Naive thymus-derived CD4-positive, alpha-beta T cell (primary cell): ENCODE results near the gene GLP2R. TPM values are rescaled to one million over a fixed set of nuclear protein-coding genes. Genes with fewer than 3 reads are reported as not detected.
"Not testable (repeated sequence)": the region's sequence is repeated elsewhere in the genome, so short reads cannot be mapped to it uniquely, and the experiment has no call there.

ENCODE experiments used
- ATAC-seq: fragments of 150-1000 bp; cut with Tn5 transposase; 2 replicates; pipeline ENCODE4 v1.10.0; 2021; ENCODE audit warnings: mild to moderate bottlenecking, moderate library complexity
- CTCF ChIA-PET: fragments of 350-600 bp; sonication (Branson Sonifier 250); formaldehyde crosslinking; loops from one replicate; lab custom pipeline; 2021; ENCODE audit warnings: antibody characterized with exemption; lab: Charles Lee
- POLR2A ChIA-PET: fragments of 350-600 bp; sonication (Branson Sonifier 250); formaldehyde crosslinking; loops from one replicate; lab custom pipeline; 2021; ENCODE audit warnings: antibody characterized with exemption, inconsistent platforms; lab: Charles Lee
- DNase-seq, 9 donors: peaks; one replicate each; pipeline versions ENCODE4 v3.0.0 to v3.0.0-alpha.2; 2020 to 2022; ENCODE audit warnings: mixed read lengths in 1 of 9
- H3K27ac ChIP-seq: one replicate; pipeline ENCODE4 v1.7.0; 2013; ENCODE audit warnings: mild to moderate bottlenecking, low read depth, low read length, moderate library complexity
- H3K27me3 ChIP-seq, 2 donors: one replicate each; pipeline ENCODE4 v1.7.0; 2013; ENCODE audit warnings: low read length in 2 of 2, mild to moderate bottlenecking in 2 of 2, moderate library complexity in 2 of 2; ENCODE audit not compliant: control insufficient read depth in 2 of 2, insufficient read depth in 2 of 2
- H3K36me3 ChIP-seq, 3 experiments: 1 replicate in 2 of 3; 2 replicates in 1 of 3; pipeline ENCODE4 v1.7.0; 2013; ENCODE audit warnings: low read length in 3 of 3, mild to moderate bottlenecking in 3 of 3, moderate library complexity in 1 of 3; ENCODE audit not compliant: insufficient read depth in 3 of 3, control insufficient read depth in 2 of 3
- H3K4me1 ChIP-seq, 2 donors: one replicate each; pipeline ENCODE4 v1.7.0; 2013; ENCODE audit warnings: low read length in 2 of 2, mild to moderate bottlenecking in 2 of 2, moderate library complexity in 1 of 2; ENCODE audit not compliant: control insufficient read depth in 2 of 2, insufficient read depth in 2 of 2
- H3K4me3 ChIP-seq: 2 replicates; pipeline ENCODE4 v1.7.0; 2013; ENCODE audit warnings: mild to moderate bottlenecking, low read length
- H3K9me3 ChIP-seq, 3 experiments: 1 replicate in 2 of 3; 2 replicates in 1 of 3; pipeline ENCODE4 v1.7.0; 2013; ENCODE audit warnings: low read length in 3 of 3; ENCODE audit not compliant: control insufficient read depth in 2 of 3
- H3K27ac Mint-ChIP-seq, 9 donors: one replicate each; pipeline ENCODE4 v1.8.0; 2020 to 2022; ENCODE audit warnings: mixed read lengths in 9 of 9, mild to moderate bottlenecking in 8 of 9, moderate library complexity in 5 of 9, inconsistent platforms in 2 of 9
- H3K27me3 Mint-ChIP-seq, 5 donors: one replicate each; pipeline ENCODE4 v1.8.0; 2021 to 2022; ENCODE audit warnings: mixed read lengths in 5 of 5, mild to moderate bottlenecking in 1 of 5
- H3K36me3 Mint-ChIP-seq, 5 donors: one replicate each; pipeline ENCODE4 v1.8.0; 2020 to 2022; ENCODE audit warnings: mixed read lengths in 5 of 5, mild to moderate bottlenecking in 3 of 5, inconsistent platforms in 1 of 5
- H3K4me1 Mint-ChIP-seq, 7 donors: one replicate each; pipeline ENCODE4 v1.8.0; 2020 to 2022; ENCODE audit warnings: mixed read lengths in 7 of 7, mild to moderate bottlenecking in 3 of 7, inconsistent platforms in 1 of 7
- H3K4me3 Mint-ChIP-seq, 10 donors: one replicate each; pipeline ENCODE4 v1.8.0; 2020 to 2022; ENCODE audit warnings: mild to moderate bottlenecking in 10 of 10, mixed read lengths in 10 of 10, moderate library complexity in 6 of 10, inconsistent platforms in 2 of 10
- H3K9me3 Mint-ChIP-seq, 11 donors: one replicate each; pipeline ENCODE4 v1.8.0; 2020 to 2022; ENCODE audit warnings: mixed read lengths in 11 of 11, mild to moderate bottlenecking in 4 of 11, inconsistent platforms in 1 of 11, moderate library complexity in 1 of 11
- intact Hi-C, 2 donors: fragments of 100-400 bp; cut with micrococcal nuclease; formaldehyde crosslinking; loops; one replicate each; pipeline ENCODE4 v1.15.1; 2023
- polyA plus RNA-seq, 2 donors: library from polyadenylated mRNA; unstranded; fragments of 300-500 nt; fragmentation: Illumina TruSeq; gene quantifications; one replicate each; pipeline ENCODE4 v1.2.3, GENCODE V29; 2021
- total RNA-seq, 6 experiments: library from RNA in 5 of 6; stranded (reverse) in 5 of 6; gene quantifications; 1 replicate in 5 of 6; 2 replicates in 1 of 6; pipeline ENCODE4 v1.2.3 and lab custom pipeline; 2021 to 2026

Gene GLP2R
- total and polyA plus RNA-seq, 7 experiments from 2014 or later: not detected

DNA sequence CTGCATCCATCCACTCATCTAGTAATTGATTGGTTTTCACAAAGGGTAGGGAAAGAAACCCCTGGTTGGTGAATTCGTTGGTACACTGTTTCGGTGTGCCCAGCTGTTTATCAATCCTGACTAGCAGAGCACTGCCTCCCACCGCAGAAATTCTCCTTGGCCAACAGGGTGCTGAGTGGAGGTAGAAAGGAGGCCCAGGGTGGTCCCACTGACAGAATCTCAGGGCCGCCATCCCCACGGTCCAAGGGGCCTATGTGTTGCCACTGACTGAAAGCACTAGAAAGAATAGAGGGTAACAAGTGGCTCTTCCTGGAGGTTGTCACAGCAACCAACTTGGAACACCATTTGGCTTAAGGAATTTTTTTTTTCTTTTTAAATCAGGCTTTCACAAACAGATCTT lies 87.8 kb downstream of the GLP2R start:
- intact Hi-C loops: no loop called here
- Mint-ChIP-seq H3K9me3 (peaks cover 0 to 4% (median 0%) of the 10 kb centered on the region in 11 donors), H3K4me3 (no peak overlapping the region), H3K27me3 (peaks cover 0 to 10% (median 0%) of the 10 kb centered on the region in 5 donors), H3K36me3 (no peaks in the 10 kb centered on the region), H3K27ac (no peak overlapping the region), H3K4me1 (no peaks in the 10 kb centered on the region)
- DNase-seq: no peak
- no peak overlapping the region for H3K4me3 ChIP-seq
- H3K27ac ChIP-seq: no peak overlapping the region
- no peaks in the 10 kb centered on the region for H3K27me3 ChIP-seq
- H3K36me3 ChIP-seq: no peaks in the 10 kb centered on the region
- H3K4me1 ChIP-seq: no peaks in the 10 kb centered on the region
- CTCF ChIA-PET: no interaction called here
- POLR2A ChIA-PET: no interaction called here
- no peak for ATAC-seq
- no peaks in the 10 kb centered on the region for H3K9me3 ChIP-seq

- Histone ChIP-seq H3K27me3 (no peaks in the 10 kb centered on the region), H3K9me3 (no peaks in the 10 kb centered on the region), H3K36me3 (no peaks in the 10 kb centered on the region), H3K27ac (no peak overlapping the region), H3K4me3 (no peak overlapping the region), H3K4me1 (no peaks in the 10 kb centered on the region)
- CTCF ChIA-PET: no interaction called here
- POLR2A ChIA-PET: no interaction called here
- no peaks in the 10 kb centered on the region for H3K27me3 Mint-ChIP-seq
- H3K9me3 Mint-ChIP-seq: no peaks in the 10 kb centered on the region
- intact Hi-C loops: no loop called here
- H3K36me3 Mint-ChIP-seq: no peaks in the 10 kb centered on the region
- no peak overlapping the region for H3K4me3 Mint-ChIP-seq
- no peak overlapping the region for H3K27ac Mint-ChIP-seq
- no peaks in the 10 kb centered on the region for H3K4me1 Mint-ChIP-seq
- no peak for DNase-seq
- no peak for ATAC-seq
Observed at GRCh38 chr17:9916108-9916507, 90.4 kb downstream of the GLP2R start.

- intact Hi-C loops: no loop called here
- ChIA-PET POLR2A (no interaction called here), CTCF (no interaction called here)
Observed at GRCh38 chr17:9917131-9917530, 91.4 kb downstream of the GLP2R start.

DNA sequence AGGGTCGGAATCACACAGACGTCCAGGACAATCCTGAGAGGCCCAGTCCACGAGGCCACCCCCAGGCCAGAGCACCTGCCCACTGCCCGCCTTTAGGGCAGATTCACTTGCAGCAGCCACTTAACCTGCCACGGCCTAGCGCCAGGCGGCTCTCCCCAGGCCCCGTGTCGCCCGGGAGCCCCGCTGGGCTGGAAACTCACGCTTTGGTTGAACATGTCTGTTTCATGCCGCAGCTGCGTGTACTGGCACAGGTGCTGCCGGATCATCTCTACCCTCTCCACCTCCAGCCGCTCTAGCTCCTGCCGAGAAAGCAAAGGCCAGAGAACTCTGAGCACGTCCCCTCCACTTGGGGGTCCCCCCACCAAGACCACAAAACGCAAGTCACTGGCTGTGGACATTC lies 92.1 kb downstream of the GLP2R start:
- ATAC-seq (no peak), DNase-seq (no peak)
- H3K4me3 Mint-ChIP-seq: no peak overlapping the region
- H3K36me3 ChIP-seq: no peaks in the 10 kb centered on the region
- ChIA-PET CTCF (no interaction called here), POLR2A (no interaction called here)
- H3K27ac ChIP-seq: no peak overlapping the region
- H3K27me3 Mint-ChIP-seq: no peaks in the 10 kb centered on the region
- no peak overlapping the region for H3K27ac Mint-ChIP-seq
- no peaks in the 10 kb centered on the region for H3K27me3 ChIP-seq
- no peak overlapping the region for H3K4me3 ChIP-seq
- no peaks in the 10 kb centered on the region for H3K4me1 ChIP-seq
- no peaks in the 10 kb centered on the region for H3K9me3 Mint-ChIP-seq
- no peaks in the 10 kb centered on the region for H3K36me3 Mint-ChIP-seq
- no peaks in the 10 kb centered on the region for H3K9me3 ChIP-seq
- H3K4me1 Mint-ChIP-seq: no peaks in the 10 kb centered on the region
- intact Hi-C loops: no loop called here

More at GRCh38 chr17:9917131-9917530, 91.4 kb downstream of the GLP2R start:
- Mint-ChIP-seq H3K9me3 (no peaks in the 10 kb centered on the region), H3K4me3 (no peak overlapping the region), H3K36me3 (no peaks in the 10 kb centered on the region), H3K4me1 (no peaks in the 10 kb centered on the region), H3K27me3 (no peaks in the 10 kb centered on the region), H3K27ac (no peak overlapping the region)
- DNase-seq (no peak), ATAC-seq (no peak)
- H3K27me3 ChIP-seq: no peaks in the 10 kb centered on the region
- no peak overlapping the region for H3K4me3 ChIP-seq
- H3K4me1 ChIP-seq: no peaks in the 10 kb centered on the region
- no peaks in the 10 kb centered on the region for H3K9me3 ChIP-seq
- no peak overlapping the region for H3K27ac ChIP-seq
- no peaks in the 10 kb centered on the region for H3K36me3 ChIP-seq

GRCh38 chr17:9918352-9918751 lies 92.6 kb downstream of the GLP2R start:
- Mint-ChIP-seq H3K4me3 (no peak overlapping the region), H3K4me1 (no peaks in the 10 kb centered on the region), H3K36me3 (no peaks in the 10 kb centered on the region), H3K27me3 (no peaks in the 10 kb centered on the region), H3K27ac (no peak overlapping the region), H3K9me3 (no peaks in the 10 kb centered on the region)
- Histone ChIP-seq H3K27me3 (no peaks in the 10 kb centered on the region), H3K4me1 (no peaks in the 10 kb centered on the region), H3K36me3 (no peaks in the 10 kb centered on the region), H3K4me3 (no peak overlapping the region), H3K9me3 (no peaks in the 10 kb centered on the region), H3K27ac (no peak overlapping the region)
- DNase-seq (no peak), ATAC-seq (no peak)
- intact Hi-C loops: no loop called here
- ChIA-PET POLR2A (no interaction called here), CTCF (no interaction called here)

DNA sequence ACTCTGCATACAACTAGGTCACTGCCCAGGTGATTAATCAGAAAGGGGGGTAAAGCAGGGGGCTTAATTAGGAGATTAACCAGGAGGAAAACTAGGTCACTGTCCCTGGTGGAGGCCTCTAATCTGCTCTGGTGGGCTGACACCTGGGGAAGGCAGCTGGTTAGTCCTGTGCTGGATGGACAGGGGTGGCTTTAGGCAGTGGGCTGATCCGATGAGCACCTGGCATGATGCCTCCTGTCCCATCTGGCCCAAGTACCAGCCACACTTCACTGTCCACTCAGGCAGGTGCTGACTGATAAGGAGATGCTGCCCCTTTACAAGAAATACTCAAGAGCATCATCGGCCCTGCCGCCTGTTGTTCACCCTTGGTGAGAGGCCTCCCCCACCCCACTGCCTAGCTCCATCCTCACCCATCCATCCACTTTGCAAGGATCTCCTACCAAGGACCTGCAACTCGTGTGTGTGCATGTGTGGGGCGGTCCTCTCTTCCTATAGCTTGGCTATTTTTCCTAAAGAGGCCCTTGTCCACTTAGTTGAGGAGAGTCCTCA lies 93.2 kb downstream of the GLP2R start:
- Histone ChIP-seq H3K27me3 (no peaks in the 10 kb centered on the region), H3K9me3 (no peaks in the 10 kb centered on the region), H3K4me1 (no peaks in the 10 kb centered on the region), H3K27ac (no peak overlapping the region), H3K36me3 (no peaks in the 10 kb centered on the region), H3K4me3 (no peak overlapping the region)
- H3K36me3 Mint-ChIP-seq: no peaks in the 10 kb centered on the region
- no peak for DNase-seq
- intact Hi-C loops: no loop called here
- H3K27me3 Mint-ChIP-seq: no peaks in the 10 kb centered on the region
- H3K4me3 Mint-ChIP-seq: no peak overlapping the region
- H3K9me3 Mint-ChIP-seq: no peaks in the 10 kb centered on the region
- no peak overlapping the region for H3K27ac Mint-ChIP-seq
- ChIA-PET POLR2A (no interaction called here), CTCF (no interaction called here)
- ATAC-seq: no peak
- no peaks in the 10 kb centered on the region for H3K4me1 Mint-ChIP-seq

- H3K27ac Mint-ChIP-seq, H3K4me3 Mint-ChIP-seq, H3K36me3 ChIP-seq, H3K4me3 ChIP-seq, POLR2A ChIA-PET, H3K9me3 ChIP-seq, DNase-seq, H3K27me3 Mint-ChIP-seq, CTCF ChIA-PET, H3K27me3 ChIP-seq, H3K9me3 Mint-ChIP-seq, H3K4me1 Mint-ChIP-seq, ATAC-seq, H3K4me1 ChIP-seq, H3K36me3 Mint-ChIP-seq, H3K27ac ChIP-seq: not testable (repeated sequence)
- intact Hi-C loops: loop anchor here in 1 of 2 donors (10.0 kb wide), 1 partner anchor 434 kb away; no protein-coding TSS in a partner anchor
Observed at GRCh38 chr17:9921216-9921615, 95.5 kb downstream of the GLP2R start.
